ENCODE results near the gene ANKRD26. TPM values are rescaled to one million over a fixed set of nuclear protein-coding genes. Genes with fewer than 3 reads are reported as not detected.
"Not testable (repeated sequence)": the region's sequence is repeated elsewhere in the genome, so short reads cannot be mapped to it uniquely, and the experiment has no call there.

The ANKRD26 gene
- total and polyA plus RNA-seq, 3 donors from 2014 or later = 1.1 to 17.6 (median 13.8) TPM

GRCh38 chr10:27065084-27065483 lies 35.2 kb downstream of the ANKRD26 start:
- Histone ChIP-seq H3K4me1 (no peaks in the 10 kb centered on the region), H3K9me3 (no peaks in the 10 kb centered on the region), H3K36me3 (ENCODE audit: low read depth, missing control alignments) (no peaks in the 10 kb centered on the region), H3K4me3 (no peak overlapping the region), H3K27me3 (no peaks in the 10 kb centered on the region), H3K27ac (no peak overlapping the region)
- no peak for DNase-seq
- WGBS, 2 donors = 90 to 93% methylated on average over 2 of the region's 2 CpGs
- TF ChIP-seq, protein P1, sequence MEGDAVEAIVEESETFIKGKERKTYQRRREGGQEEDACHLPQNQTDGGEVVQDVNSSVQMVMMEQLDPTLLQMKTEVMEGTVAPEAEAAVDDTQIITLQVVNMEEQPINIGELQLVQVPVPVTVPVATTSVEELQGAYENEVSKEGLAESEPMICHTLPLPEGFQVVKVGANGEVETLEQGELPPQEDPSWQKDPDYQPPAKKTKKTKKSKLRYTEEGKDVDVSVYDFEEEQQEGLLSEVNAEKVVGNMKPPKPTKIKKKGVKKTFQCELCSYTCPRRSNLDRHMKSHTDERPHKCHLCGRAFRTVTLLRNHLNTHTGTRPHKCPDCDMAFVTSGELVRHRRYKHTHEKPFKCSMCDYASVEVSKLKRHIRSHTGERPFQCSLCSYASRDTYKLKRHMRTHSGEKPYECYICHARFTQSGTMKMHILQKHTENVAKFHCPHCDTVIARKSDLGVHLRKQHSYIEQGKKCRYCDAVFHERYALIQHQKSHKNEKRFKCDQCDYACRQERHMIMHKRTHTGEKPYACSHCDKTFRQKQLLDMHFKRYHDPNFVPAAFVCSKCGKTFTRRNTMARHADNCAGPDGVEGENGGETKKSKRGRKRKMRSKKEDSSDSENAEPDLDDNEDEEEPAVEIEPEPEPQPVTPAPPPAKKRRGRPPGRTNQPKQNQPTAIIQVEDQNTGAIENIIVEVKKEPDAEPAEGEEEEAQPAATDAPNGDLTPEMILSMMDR (IDR thresholded peaks at IDR 0.05) = no peak
- no peak for TF ChIP-seq POLR2A (IDR thresholded peaks at IDR 0.05)
- intact Hi-C loops (cut with DNase I; ENCODE audit: low total_unique reads) = no loop called here

GRCh38 chr10:27052656-27053055 lies 47.6 kb downstream of the ANKRD26 start:
- Histone ChIP-seq H3K9me3 (no peaks in the 10 kb centered on the region), H3K27me3 (no peaks in the 10 kb centered on the region), H3K27ac (no peak overlapping the region), H3K36me3 (ENCODE audit: low read depth, missing control alignments) (no peaks in the 10 kb centered on the region), H3K4me3 (no peak overlapping the region), H3K4me1 (no peaks in the 10 kb centered on the region)
- DNase-seq = no peak
- no peak for TF ChIP-seq POLR2A (IDR thresholded peaks at IDR 0.05)
- TF ChIP-seq, protein P1 (IDR thresholded peaks at IDR 0.05) = no peak
- intact Hi-C loops (cut with DNase I; ENCODE audit: low total_unique reads) = no loop called here

GRCh38 chr10:27045247-27045646 lies 55.0 kb downstream of the ANKRD26 start:
- intact Hi-C loops (cut with DNase I; ENCODE audit: low total_unique reads); H3K36me3 ChIP-seq (ENCODE audit: low read depth, missing control alignments): not testable (repeated sequence)

DNA sequence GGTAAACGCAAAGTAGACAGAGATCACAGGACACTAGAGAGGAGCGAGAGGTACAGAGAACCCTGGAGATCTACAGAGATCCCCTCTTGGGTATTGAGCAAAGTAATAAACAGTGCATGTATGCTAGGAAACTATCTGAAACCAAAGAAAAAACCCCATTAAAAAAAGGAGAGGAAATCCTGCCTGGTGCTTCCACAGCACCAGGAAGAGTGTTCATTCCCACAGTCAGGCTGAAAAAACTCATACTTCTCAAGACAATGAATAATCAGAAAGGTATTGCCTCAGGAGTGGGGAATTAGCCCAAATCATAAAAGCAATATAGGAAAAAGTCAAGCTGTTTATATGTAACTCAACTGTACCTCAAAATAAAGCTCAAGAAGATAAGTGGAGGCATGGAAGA lies 59.1 kb downstream of the ANKRD26 start:
- WGBS, 2 donors = 87 to 93% methylated on average over 2 of the region's 2 CpGs
- H3K4me1 ChIP-seq = no peaks in the 10 kb centered on the region
- no peak for DNase-seq
- TF ChIP-seq, protein P1 (IDR thresholded peaks at IDR 0.05) = no peak
- TF ChIP-seq POLR2A (IDR thresholded peaks at IDR 0.05) = no peak
- no peaks in the 10 kb centered on the region for H3K9me3 ChIP-seq
- H3K27me3 ChIP-seq = no peaks in the 10 kb centered on the region
- intact Hi-C loops (cut with DNase I; ENCODE audit: low total_unique reads) = no loop called here
- no peak overlapping the region for H3K4me3 ChIP-seq
- H3K36me3 ChIP-seq (ENCODE audit: low read depth, missing control alignments) = no peaks in the 10 kb centered on the region
- no peak overlapping the region for H3K27ac ChIP-seq

More at GRCh38 chr10:27045247-27045646, 55.0 kb downstream of the ANKRD26 start:
- not testable (repeated sequence) for H3K27ac ChIP-seq, H3K4me1 ChIP-seq, H3K9me3 ChIP-seq, H3K27me3 ChIP-seq, H3K4me3 ChIP-seq, DNase-seq
- WGBS, 2 donors = 93 to 97% methylated on average over 4 of the region's 4 CpGs

GRCh38 chr10:27038168-27038567 lies 62.1 kb downstream of the ANKRD26 start:
- no peak for DNase-seq
- Histone ChIP-seq H3K4me1 (no peaks in the 10 kb centered on the region), H3K9me3 (no peaks in the 10 kb centered on the region), H3K36me3 (ENCODE audit: low read depth, missing control alignments) (no peaks in the 10 kb centered on the region), H3K4me3 (no peak overlapping the region), H3K27me3 (no peaks in the 10 kb centered on the region), H3K27ac (no peak overlapping the region)
- TF ChIP-seq, protein P1 (IDR thresholded peaks at IDR 0.05) = no peak
- TF ChIP-seq POLR2A (IDR thresholded peaks at IDR 0.05) = no peak
- 90 to 94% methylated on average over 5 of the region's 5 CpGs for WGBS, 2 donors
- intact Hi-C loops (cut with DNase I; ENCODE audit: low total_unique reads) = no loop called here

Data from testis (tissue), 3 donors.